HepG2 (cell line): ENCODE measurements around the gene MAGT1. TPM values are rescaled to one million over a fixed set of nuclear protein-coding genes. Genes with fewer than 3 reads are reported as not detected.

Experiments
- FIP1L1 ChIP-seq: fragments of 200-400 bp; formaldehyde crosslinking; IDR thresholded peaks from 2 replicates; pipeline ENCODE4 v1.6.1; 2018; ENCODE audit warnings: low read depth, mild to moderate bottlenecking, low read length, moderate library complexity, borderline replicate concordance; ENCODE audit not compliant: insufficient read depth
- GZF1 ChIP-seq: sonication (generic); formaldehyde crosslinking; IDR thresholded peaks from 2 replicates; pipeline ENCODE4 v1.5.1; 2020; ENCODE audit warnings: mild to moderate bottlenecking, missing genetic modification reagents
- ISX ChIP-seq: sonication (generic); formaldehyde crosslinking; conservative IDR thresholded peaks from 2 replicates; pipeline ENCODE4 v1.5.0; 2020; ENCODE audit warnings: missing genetic modification reagents
- MIXL1 ChIP-seq: IDR thresholded peaks from 2 replicates; pipeline ENCODE4 v1.6.1; 2016
- NFRKB ChIP-seq: fragments of 450-650 bp; IDR thresholded peaks from 2 replicates; pipeline ENCODE4 v1.6.1; 2017
- SKI ChIP-seq: fragments of 450-650 bp; IDR thresholded peaks from one replicate; pipeline ENCODE4 v1.6.1; 2018; ENCODE audit warnings: mild to moderate bottlenecking; ENCODE audit not compliant: partially characterized antibody
- ZBTB3 ChIP-seq: sonication (generic); formaldehyde crosslinking; IDR thresholded peaks from 2 replicates; pipeline ENCODE4 v1.4.0; 2020; ENCODE audit warnings: low read depth, mild to moderate bottlenecking, moderate library complexity, missing genetic modification reagents, borderline replicate concordance
- ZNF607 ChIP-seq: sonication (generic); formaldehyde crosslinking; IDR thresholded peaks from 2 replicates; pipeline ENCODE4 v1.5.1; 2020; ENCODE audit warnings: missing genetic modification reagents, mild to moderate bottlenecking, borderline replicate concordance
- ZNF768 ChIP-seq: sonication (generic); formaldehyde crosslinking; IDR thresholded peaks from 2 replicates; pipeline ENCODE4 v1.4.0; 2020; ENCODE audit warnings: missing genetic modification reagents
- ZNF816 ChIP-seq: sonication (generic); formaldehyde crosslinking; IDR thresholded peaks from 2 replicates; pipeline ENCODE4 v1.8.0; 2022; ENCODE audit warnings: missing genetic modification reagents, mild to moderate bottlenecking, borderline replicate concordance
- ZSCAN20 ChIP-seq: sonication (generic); formaldehyde crosslinking; IDR thresholded peaks from 2 replicates; pipeline ENCODE4 v1.4.0; 2020; ENCODE audit warnings: missing genetic modification reagents, mild to moderate bottlenecking, borderline replicate concordance
- ZSCAN31 ChIP-seq: sonication (generic); formaldehyde crosslinking; IDR thresholded peaks from 2 replicates; pipeline ENCODE4 v1.5.0; 2020; ENCODE audit warnings: low read depth, mild to moderate bottlenecking, missing genetic modification reagents
- polyA plus RNA-seq, 8 experiments: library from polyadenylated mRNA; depleted of rRNA in 3 of 8; stranded (reverse) in 7 of 8; unstranded in 1 of 8; fragments of >200 nt; fragmentation: Illumina TruSeq in 4 of 8; extraction: Trizol in 4 of 8; gene quantifications; 2 replicates each; pipeline versions ENCODE4 v1.2.1 to v1.2.3, GENCODE V29; 2011 to 2016; ENCODE audit warnings: low read depth in 4 of 8, missing spikeins in 1 of 8, mixed read lengths in 1 of 8; ENCODE audit not compliant: insufficient read depth in 1 of 8
- total RNA-seq, 5 experiments: library from RNA; depleted of rRNA; stranded (reverse); fragments of >200 nt; fragmentation: Illumina TruSeq; extraction: Trizol; gene quantifications; 2 replicates each; pipeline ENCODE4 v1.2.3, GENCODE V29; 2016; ENCODE audit warnings: low read depth in 1 of 5
- TF ChIP-seq, protein P1 (sequence below), 2 experiments: fragments of 450-650 bp in 1 of 2; sonication (generic) in 1 of 2; formaldehyde crosslinking in 1 of 2; IDR thresholded peaks; 2 replicates each; pipeline versions ENCODE4 v1.6.1 to v1.8.0; 2016 to 2022; ENCODE audit warnings: antibody characterized with exemption in 1 of 2, mild to moderate bottlenecking in 1 of 2, missing genetic modification reagents in 1 of 2
- TF ChIP-seq, protein P2 (sequence below): sonication (generic); formaldehyde crosslinking; conservative IDR thresholded peaks from 2 replicates; pipeline ENCODE4 v1.4.0; 2020; ENCODE audit warnings: missing genetic modification reagents

Gene MAGT1
- total and polyA plus RNA-seq, 2 of the 13 experiments (the other 11 are each of a cell fraction or from before 2014, with no cell fraction given) = 38.0 to 75.0 TPM

DNA sequence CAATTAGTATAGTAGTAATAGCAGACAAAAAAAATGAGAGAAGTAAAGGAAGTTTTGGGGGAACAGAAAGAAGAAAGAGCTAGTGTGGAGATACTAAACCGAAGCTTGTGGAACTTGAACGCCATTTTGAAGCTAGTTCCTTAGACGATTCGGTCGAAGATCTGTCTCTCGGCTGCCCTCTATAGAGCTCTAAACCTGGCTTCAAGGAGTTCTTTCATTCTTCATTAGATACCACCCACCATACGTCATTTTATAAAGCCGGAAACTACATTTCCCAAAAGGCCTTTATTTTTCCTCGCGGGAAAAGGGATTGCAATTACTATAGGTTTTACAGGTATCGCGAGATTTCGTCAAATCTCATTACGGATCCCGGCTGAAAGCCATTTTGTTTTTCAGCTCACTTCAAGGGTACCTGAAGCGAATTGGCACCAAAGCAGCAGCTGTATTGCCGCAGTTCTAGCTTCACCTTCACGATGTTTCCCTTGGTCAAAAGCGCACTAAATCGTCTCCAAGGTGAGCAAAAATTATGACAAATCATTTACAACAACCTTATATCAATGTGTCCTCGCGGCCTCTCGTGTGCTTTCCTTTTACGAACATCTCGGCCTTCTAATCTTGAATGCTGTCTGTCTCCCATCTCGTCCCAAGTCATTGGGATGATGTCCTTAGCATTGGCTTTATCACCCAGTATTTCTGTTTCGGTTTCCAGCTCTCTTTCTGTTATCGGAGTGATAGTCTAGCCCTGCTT lies 4.0 kb upstream of the MAGT1 start, which contains the start of gene COX7B (continued):
- TF ChIP-seq NFRKB = no peak
- TF ChIP-seq SKI = no peak
- TF ChIP-seq ZNF816 (CRISPR knock-in tag) = no peak
- no peak for TF ChIP-seq ZNF768 (CRISPR knock-in tag)
- TF ChIP-seq ZSCAN31 (CRISPR knock-in tag) = no peak
- no peak for TF ChIP-seq ZNF607 (CRISPR knock-in tag)
- TF ChIP-seq ZSCAN20 (CRISPR knock-in tag) = no peak
- no peak for TF ChIP-seq ZBTB3 (CRISPR knock-in tag)
- TF ChIP-seq, protein P1, sequence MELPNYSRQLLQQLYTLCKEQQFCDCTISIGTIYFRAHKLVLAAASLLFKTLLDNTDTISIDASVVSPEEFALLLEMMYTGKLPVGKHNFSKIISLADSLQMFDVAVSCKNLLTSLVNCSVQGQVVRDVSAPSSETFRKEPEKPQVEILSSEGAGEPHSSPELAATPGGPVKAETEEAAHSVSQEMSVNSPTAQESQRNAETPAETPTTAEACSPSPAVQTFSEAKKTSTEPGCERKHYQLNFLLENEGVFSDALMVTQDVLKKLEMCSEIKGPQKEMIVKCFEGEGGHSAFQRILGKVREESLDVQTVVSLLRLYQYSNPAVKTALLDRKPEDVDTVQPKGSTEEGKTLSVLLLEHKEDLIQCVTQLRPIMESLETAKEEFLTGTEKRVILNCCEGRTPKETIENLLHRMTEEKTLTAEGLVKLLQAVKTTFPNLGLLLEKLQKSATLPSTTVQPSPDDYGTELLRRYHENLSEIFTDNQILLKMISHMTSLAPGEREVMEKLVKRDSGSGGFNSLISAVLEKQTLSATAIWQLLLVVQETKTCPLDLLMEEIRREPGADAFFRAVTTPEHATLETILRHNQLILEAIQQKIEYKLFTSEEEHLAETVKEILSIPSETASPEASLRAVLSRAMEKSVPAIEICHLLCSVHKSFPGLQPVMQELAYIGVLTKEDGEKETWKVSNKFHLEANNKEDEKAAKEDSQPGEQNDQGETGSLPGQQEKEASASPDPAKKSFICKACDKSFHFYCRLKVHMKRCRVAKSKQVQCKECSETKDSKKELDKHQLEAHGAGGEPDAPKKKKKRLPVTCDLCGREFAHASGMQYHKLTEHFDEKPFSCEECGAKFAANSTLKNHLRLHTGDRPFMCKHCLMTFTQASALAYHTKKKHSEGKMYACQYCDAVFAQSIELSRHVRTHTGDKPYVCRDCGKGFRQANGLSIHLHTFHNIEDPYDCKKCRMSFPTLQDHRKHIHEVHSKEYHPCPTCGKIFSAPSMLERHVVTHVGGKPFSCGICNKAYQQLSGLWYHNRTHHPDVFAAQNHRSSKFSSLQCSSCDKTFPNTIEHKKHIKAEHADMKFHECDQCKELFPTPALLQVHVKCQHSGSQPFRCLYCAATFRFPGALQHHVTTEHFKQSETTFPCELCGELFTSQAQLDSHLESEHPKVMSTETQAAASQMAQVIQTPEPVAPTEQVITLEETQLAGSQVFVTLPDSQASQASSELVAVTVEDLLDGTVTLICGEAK (IDR thresholded peaks at IDR 0.05) = no peak
- TF ChIP-seq, protein P1 (CRISPR knock-in tag; IDR thresholded peaks at IDR 0.05) = no peak
- TF ChIP-seq GZF1 (CRISPR knock-in tag) = no peak
- TF ChIP-seq ISX (CRISPR knock-in tag) = no peak
- TF ChIP-seq, protein P2, sequence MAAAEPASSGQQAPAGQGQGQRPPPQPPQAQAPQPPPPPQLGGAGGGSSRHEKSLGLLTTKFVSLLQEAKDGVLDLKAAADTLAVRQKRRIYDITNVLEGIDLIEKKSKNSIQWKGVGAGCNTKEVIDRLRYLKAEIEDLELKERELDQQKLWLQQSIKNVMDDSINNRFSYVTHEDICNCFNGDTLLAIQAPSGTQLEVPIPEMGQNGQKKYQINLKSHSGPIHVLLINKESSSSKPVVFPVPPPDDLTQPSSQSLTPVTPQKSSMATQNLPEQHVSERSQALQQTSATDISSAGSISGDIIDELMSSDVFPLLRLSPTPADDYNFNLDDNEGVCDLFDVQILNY (CRISPR knock-in tag) = no peak
- TF ChIP-seq FIP1L1 = no peak
- peak; percentile 46 for TF ChIP-seq MIXL1 (CRISPR knock-in tag)
